ENCODE measurements around the gene PKP4. TPM values are rescaled to one million over a fixed set of nuclear protein-coding genes. Genes with fewer than 3 reads are reported as not detected.
A peak's percentile ranks its signal among the peaks of the same experiment; 100 is the strongest.
"Not testable (repeated sequence)": the region's sequence is repeated elsewhere in the genome, so short reads cannot be mapped to it uniquely, and the experiment has no call there.

The PKP4 gene
- total RNA-seq, 1 experiment from 2014 or later: 147 TPM

DNA sequence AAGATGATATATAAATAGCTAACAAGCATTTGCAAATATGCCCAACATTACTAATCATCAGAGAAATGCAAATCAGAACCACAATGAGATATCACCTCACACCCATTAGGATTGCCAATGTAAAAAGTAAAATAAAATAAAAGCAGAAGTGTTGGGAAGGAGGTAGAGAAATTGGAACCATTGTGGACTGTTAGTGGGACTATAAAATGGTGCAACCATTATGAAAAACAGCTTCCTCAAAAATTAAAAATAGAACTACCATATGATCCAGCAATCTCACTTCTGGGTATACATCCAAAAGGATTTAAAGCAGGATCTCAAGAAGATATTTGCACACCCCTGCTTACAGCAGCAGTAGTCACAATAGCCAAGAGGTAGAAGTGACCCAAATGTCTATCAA lies 238.6 kb downstream of the PKP4 start:
- Histone ChIP-seq H3K4me3 (ENCODE audit: low read depth, low read length) (no peak overlapping the region), H3K4me1 (peaks cover 9% of the 10 kb centered on the region), H3K27me3 (replicated peaks; ENCODE audit: control insufficient read depth, insufficient read depth, low read length) (no peaks in the 10 kb centered on the region), H3K9me3 (peaks cover 13% of the 10 kb centered on the region), H3K36me3 (ENCODE audit: control insufficient read depth, insufficient read depth, low read length) (no peaks in the 10 kb centered on the region)
- no TSS peak for BruUV-seq (replicated peaks)
- ChIA-PET CTCF (interaction anchor here (1.2 kb wide), 1 partner anchor 59 kb away, joined by 5 read pairs; no protein-coding TSS in a partner anchor), POLR2A (no interaction called here)
- Mint-ChIP-seq H3K27me3 (ENCODE audit: insufficient read depth, unreplicated experiment) (no peaks in the 10 kb centered on the region), H3K4me3 (ENCODE audit: unreplicated experiment) (no peak overlapping the region), H3K27ac (ENCODE audit: unreplicated experiment) (no peak overlapping the region), H3K4me1 (ENCODE audit: low read depth, unreplicated experiment) (no peaks in the 10 kb centered on the region), H3K9me3 (ENCODE audit: unreplicated experiment) (peaks cover 21% of the 10 kb centered on the region), H3K36me3 (ENCODE audit: insufficient read depth, unreplicated experiment) (no peaks in the 10 kb centered on the region)
- intact Hi-C loops (cut with micrococcal nuclease; ENCODE audit: unreplicated experiment): loop anchor here (5.0 kb wide), 1 partner anchor 42 kb away; no protein-coding TSS in a partner anchor
- DNase-seq: no peak
- TF ChIP-seq, protein P1, sequence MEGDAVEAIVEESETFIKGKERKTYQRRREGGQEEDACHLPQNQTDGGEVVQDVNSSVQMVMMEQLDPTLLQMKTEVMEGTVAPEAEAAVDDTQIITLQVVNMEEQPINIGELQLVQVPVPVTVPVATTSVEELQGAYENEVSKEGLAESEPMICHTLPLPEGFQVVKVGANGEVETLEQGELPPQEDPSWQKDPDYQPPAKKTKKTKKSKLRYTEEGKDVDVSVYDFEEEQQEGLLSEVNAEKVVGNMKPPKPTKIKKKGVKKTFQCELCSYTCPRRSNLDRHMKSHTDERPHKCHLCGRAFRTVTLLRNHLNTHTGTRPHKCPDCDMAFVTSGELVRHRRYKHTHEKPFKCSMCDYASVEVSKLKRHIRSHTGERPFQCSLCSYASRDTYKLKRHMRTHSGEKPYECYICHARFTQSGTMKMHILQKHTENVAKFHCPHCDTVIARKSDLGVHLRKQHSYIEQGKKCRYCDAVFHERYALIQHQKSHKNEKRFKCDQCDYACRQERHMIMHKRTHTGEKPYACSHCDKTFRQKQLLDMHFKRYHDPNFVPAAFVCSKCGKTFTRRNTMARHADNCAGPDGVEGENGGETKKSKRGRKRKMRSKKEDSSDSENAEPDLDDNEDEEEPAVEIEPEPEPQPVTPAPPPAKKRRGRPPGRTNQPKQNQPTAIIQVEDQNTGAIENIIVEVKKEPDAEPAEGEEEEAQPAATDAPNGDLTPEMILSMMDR (IDR thresholded peaks at IDR 0.05; ENCODE audit: insufficient read depth in 1 of 2, low read depth in 1 of 2, low read length in 1 of 2, severe bottlenecking in 1 of 2, unreplicated experiment in 1 of 2): no peak

DNA sequence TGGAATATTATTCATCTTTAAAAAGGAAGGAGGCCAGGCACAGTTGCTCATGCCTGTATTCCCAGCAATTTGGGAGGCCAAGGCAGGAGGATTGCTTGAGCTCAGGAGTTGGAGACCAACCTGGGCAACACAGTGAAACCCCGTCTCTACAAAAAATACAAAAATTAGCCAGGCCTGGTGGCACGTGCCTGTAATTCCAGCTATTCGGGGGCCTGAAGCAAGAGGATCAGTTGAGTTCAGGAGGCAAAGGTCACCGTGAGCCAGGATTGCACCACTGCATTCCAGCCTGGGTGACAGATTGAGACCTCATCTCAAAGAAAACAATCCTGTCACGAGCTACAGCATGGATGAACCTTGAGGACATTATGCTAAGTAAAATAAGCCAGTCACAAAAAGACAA lies 239.0 kb downstream of the PKP4 start:
- H3K27me3 Mint-ChIP-seq (ENCODE audit: insufficient read depth, unreplicated experiment); H3K4me3 ChIP-seq (ENCODE audit: low read depth, low read length); H3K36me3 ChIP-seq (ENCODE audit: control insufficient read depth, insufficient read depth, low read length); H3K4me1 ChIP-seq; H3K27ac Mint-ChIP-seq (ENCODE audit: unreplicated experiment); BruUV-seq (replicated peaks); H3K36me3 Mint-ChIP-seq (ENCODE audit: insufficient read depth, unreplicated experiment); H3K4me3 Mint-ChIP-seq (ENCODE audit: unreplicated experiment); POLR2A ChIA-PET; H3K27me3 ChIP-seq (replicated peaks; ENCODE audit: control insufficient read depth, insufficient read depth, low read length); H3K4me1 Mint-ChIP-seq (ENCODE audit: low read depth, unreplicated experiment): not testable (repeated sequence)
- CTCF ChIA-PET: interaction anchor here (1.2 kb wide), 1 partner anchor 59 kb away, joined by 5 read pairs; no protein-coding TSS in a partner anchor
- intact Hi-C loops (cut with micrococcal nuclease; ENCODE audit: unreplicated experiment): loop anchor here (5.0 kb wide), 1 partner anchor 42 kb away; no protein-coding TSS in a partner anchor
- DNase-seq: peak; percentile 72 to 75
- peaks cover 13% of the 10 kb centered on the region for H3K9me3 ChIP-seq
- peaks cover 21% of the 10 kb centered on the region for H3K9me3 Mint-ChIP-seq (ENCODE audit: unreplicated experiment)

DNA sequence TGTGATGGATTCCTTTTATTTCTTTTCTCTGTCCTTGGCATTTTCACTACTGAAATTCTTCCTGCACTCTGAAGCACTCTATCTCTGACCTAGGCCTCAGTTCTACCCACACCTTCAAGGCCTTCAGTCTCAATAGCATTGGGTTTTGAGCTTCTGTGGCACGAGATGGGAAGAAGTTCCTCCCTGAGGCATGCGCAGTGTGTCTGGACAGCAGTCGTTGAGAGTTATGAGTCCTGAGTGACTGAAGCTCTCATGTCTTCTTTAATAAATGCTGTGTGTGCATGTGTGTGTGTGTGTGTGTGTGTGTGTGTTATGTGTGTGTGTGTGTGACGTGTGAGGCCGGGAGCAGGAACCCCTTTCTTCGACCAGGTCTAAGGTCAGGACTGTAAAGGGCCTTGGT lies 242.6 kb downstream of the PKP4 start:
- ChIA-PET CTCF (no interaction called here), POLR2A (no interaction called here)
- BruUV-seq (replicated peaks): no TSS peak

More for the DNA sequence above, 242.6 kb downstream of the PKP4 start:
- intact Hi-C loops (cut with micrococcal nuclease; ENCODE audit: unreplicated experiment): loop anchor here (5.0 kb wide), 1 partner anchor 38 kb away; no protein-coding TSS in a partner anchor
- H3K27me3 Mint-ChIP-seq (ENCODE audit: insufficient read depth, unreplicated experiment): no peaks in the 10 kb centered on the region
- DNase-seq: no peak
- Histone ChIP-seq H3K4me1 (peaks cover 9% of the 10 kb centered on the region), H3K9me3 (peaks cover 13% of the 10 kb centered on the region), H3K27me3 (replicated peaks; ENCODE audit: control insufficient read depth, insufficient read depth, low read length) (no peaks in the 10 kb centered on the region), H3K4me3 (ENCODE audit: low read depth, low read length) (no peak overlapping the region), H3K36me3 (ENCODE audit: control insufficient read depth, insufficient read depth, low read length) (no peaks in the 10 kb centered on the region)
- no peaks in the 10 kb centered on the region for H3K36me3 Mint-ChIP-seq (ENCODE audit: insufficient read depth, unreplicated experiment)
- H3K9me3 Mint-ChIP-seq (ENCODE audit: unreplicated experiment): peaks cover 27% of the 10 kb centered on the region
- no peak overlapping the region for H3K4me3 Mint-ChIP-seq (ENCODE audit: unreplicated experiment)
- H3K4me1 Mint-ChIP-seq (ENCODE audit: low read depth, unreplicated experiment): no peaks in the 10 kb centered on the region
- H3K27ac Mint-ChIP-seq (ENCODE audit: unreplicated experiment): no peak overlapping the region
- TF ChIP-seq, protein P1 (IDR thresholded peaks at IDR 0.05; ENCODE audit: insufficient read depth in 1 of 2, low read depth in 1 of 2, low read length in 1 of 2, severe bottlenecking in 1 of 2, unreplicated experiment in 1 of 2): no peak
